HEK293T (cell line): ENCODE data around the gene NLRP12.

Experiments used
- ARNT ChIP-seq: fragments of 450-650 bp; IDR thresholded peaks from 2 replicates; pipeline ENCODE4 v1.6.1; 2017; ENCODE audit warnings: mild to moderate bottlenecking
- BHLHE40 ChIP-seq: fragments of 450-650 bp; IDR thresholded peaks from 2 replicates; pipeline ENCODE4 v1.6.1; 2016; ENCODE audit warnings: mild to moderate bottlenecking, moderate library complexity, borderline replicate concordance
- ELF4 ChIP-seq: fragments of 450-650 bp; IDR thresholded peaks from 2 replicates; pipeline ENCODE4 v1.6.1; 2017; ENCODE audit warnings: antibody characterized with exemption
- FOXA1 ChIP-seq: fragments of 450-650 bp; IDR thresholded peaks from 2 replicates; pipeline ENCODE4 v1.6.1; 2016; ENCODE audit warnings: mild to moderate bottlenecking
- FOXK2 ChIP-seq: fragments of 450-650 bp; IDR thresholded peaks from 2 replicates; pipeline ENCODE4 v1.6.1; 2016; ENCODE audit warnings: mild to moderate bottlenecking
- FOXM1 ChIP-seq: fragments of 450-650 bp; IDR thresholded peaks from 2 replicates; pipeline ENCODE4 v1.6.1; 2017; ENCODE audit warnings: mild to moderate bottlenecking, borderline replicate concordance
- HDGF ChIP-seq: fragments of 450-650 bp; IDR thresholded peaks from 2 replicates; pipeline ENCODE4 v1.6.1; 2017; ENCODE audit warnings: antibody characterized with exemption, borderline replicate concordance
- SP1 ChIP-seq: fragments of 450-650 bp; IDR thresholded peaks from 2 replicates; pipeline ENCODE4 v1.6.1; 2017
- SUZ12 ChIP-seq: fragments of 450-650 bp; IDR thresholded peaks from 2 replicates; pipeline ENCODE4 v1.6.1; 2016; ENCODE audit warnings: mild to moderate bottlenecking
- TARDBP ChIP-seq: fragments of 450-650 bp; IDR thresholded peaks from 2 replicates; pipeline ENCODE4 v1.6.1; 2016
- ZNF384 ChIP-seq: fragments of 450-650 bp; IDR thresholded peaks from 2 replicates; pipeline ENCODE4 v1.6.1; 2016
- TF ChIP-seq, protein P1 (sequence below): fragments of 450-650 bp; IDR thresholded peaks from 2 replicates; pipeline ENCODE4 v1.6.1; 2016

- no peak for TF ChIP-seq HDGF
- no peak for TF ChIP-seq FOXK2
- TF ChIP-seq FOXA1: no peak
- no peak for TF ChIP-seq SUZ12
- TF ChIP-seq SP1: no peak
- no peak for TF ChIP-seq ZNF384
- no peak for TF ChIP-seq BHLHE40
- TF ChIP-seq TARDBP: no peak
- TF ChIP-seq, protein P1, sequence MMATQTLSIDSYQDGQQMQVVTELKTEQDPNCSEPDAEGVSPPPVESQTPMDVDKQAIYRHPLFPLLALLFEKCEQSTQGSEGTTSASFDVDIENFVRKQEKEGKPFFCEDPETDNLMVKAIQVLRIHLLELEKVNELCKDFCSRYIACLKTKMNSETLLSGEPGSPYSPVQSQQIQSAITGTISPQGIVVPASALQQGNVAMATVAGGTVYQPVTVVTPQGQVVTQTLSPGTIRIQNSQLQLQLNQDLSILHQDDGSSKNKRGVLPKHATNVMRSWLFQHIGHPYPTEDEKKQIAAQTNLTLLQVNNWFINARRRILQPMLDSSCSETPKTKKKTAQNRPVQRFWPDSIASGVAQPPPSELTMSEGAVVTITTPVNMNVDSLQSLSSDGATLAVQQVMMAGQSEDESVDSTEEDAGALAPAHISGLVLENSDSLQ: no peak
- no peak for TF ChIP-seq FOXM1
- no peak for TF ChIP-seq ARNT
- TF ChIP-seq ELF4: no peak
These were observed 29.6 kb upstream of the NLRP12 start for GRCh38 chr19:53853707-53854106.
